ENCODE data around the gene GLCE. TPM values are rescaled to one million over a fixed set of nuclear protein-coding genes. Genes with fewer than 3 reads are reported as not detected.

The GLCE gene
- total and polyA plus RNA-seq, 9 of the 15 experiments (the other 6 are each of a cell fraction or from before 2014, with no cell fraction given) = 4.6 to 12.3 (median 10.6) TPM

- TF ChIP-seq TRIM25 (IDR thresholded peaks at IDR 0.05; ENCODE audit: borderline replicate concordance) (no peak), ZNF668 (CRISPR knock-in tag; IDR thresholded peaks at IDR 0.05) (no peak), SAFB2 (IDR thresholded peaks at IDR 0.05; ENCODE audit: borderline replicate concordance, low read depth, low read length, severe bottlenecking) (no peak), TCF15 (CRISPR knock-in tag; IDR thresholded peaks at IDR 0.05) (no peak), HNRNPLL (IDR thresholded peaks at IDR 0.05; ENCODE audit: low read depth, low read length, poor library complexity, severe bottlenecking) (peak; percentile 72), SP1 (CRISPR knock-in tag; IDR thresholded peaks at IDR 0.05) (peak; percentile 85), FOXA1 (IDR thresholded peaks at IDR 0.05; ENCODE audit: borderline replicate concordance) (no peak), CBFA2T2 (conservative IDR thresholded peaks at IDR 0.05) (no peak), ZFP36 (IDR thresholded peaks at IDR 0.05; ENCODE audit: low read depth, low read length, partially characterized antibody) (no peak), ZNF445 (CRISPR knock-in tag; IDR thresholded peaks at IDR 0.05; ENCODE audit: low read depth) (no peak), ZC3H11A (IDR thresholded peaks at IDR 0.05; ENCODE audit: low read depth, low read length) (no peak), ZBTB12 (CRISPR knock-in tag; IDR thresholded peaks at IDR 0.05) (no peak), MCM7 (IDR thresholded peaks at IDR 0.05) (no peak), HDAC3 (IDR thresholded peaks at IDR 0.05; ENCODE audit: borderline replicate concordance, partially characterized antibody) (no peak), ZNF507 (tag; conservative IDR thresholded peaks at IDR 0.05) (no peak), THRA (IDR thresholded peaks at IDR 0.05) (no peak), ZNF512 (tag; IDR thresholded peaks at IDR 0.05) (no peak), RCOR1 (IDR thresholded peaks at IDR 0.05; ENCODE audit: borderline replicate concordance in 1 of 2, low read depth in 2 of 2, low read length in 2 of 2) (no peak), ATF6 (CRISPR knock-in tag; IDR thresholded peaks at IDR 0.05) (no peak)
Measured at GRCh38 chr15:69160141-69160993, at the start of gene GLCE (continued).
